Mucosa of rectum (tissue), 2 donors: ENCODE results near the gene MUC5B.
"Not testable (repeated sequence)": the region's sequence is repeated elsewhere in the genome, so short reads cannot be mapped to it uniquely, and the experiment has no call there.

Source experiments
- H3K27ac ChIP-seq, 2 donors: one replicate each; pipeline ENCODE4 v1.7.0; 2013; ENCODE audit warnings: inconsistent platforms in 2 of 2, low read depth in 2 of 2, low read length in 2 of 2
- H3K27me3 ChIP-seq, 2 donors: one replicate each; pipeline ENCODE4 v1.7.0; 2013; ENCODE audit warnings: low read length in 2 of 2; ENCODE audit not compliant: control insufficient read depth in 2 of 2, insufficient read depth in 2 of 2
- H3K36me3 ChIP-seq, 2 donors: one replicate each; pipeline ENCODE4 v1.7.0; 2013; ENCODE audit warnings: low read length in 2 of 2; ENCODE audit not compliant: control insufficient read depth in 2 of 2, insufficient read depth in 2 of 2
- H3K4me1 ChIP-seq, 2 donors: one replicate each; pipeline ENCODE4 v1.7.0; 2013; ENCODE audit warnings: low read length in 2 of 2, mild to moderate bottlenecking in 1 of 2; ENCODE audit not compliant: control insufficient read depth in 2 of 2, insufficient read depth in 2 of 2
- H3K4me3 ChIP-seq, 2 donors: one replicate each; pipeline ENCODE4 v1.7.0; 2013; ENCODE audit warnings: low read length in 2 of 2
- H3K9ac ChIP-seq, 2 donors: one replicate each; pipeline ENCODE4 v1.7.0; 2013; ENCODE audit warnings: low read length in 2 of 2, low read depth in 1 of 2, mild to moderate bottlenecking in 1 of 2
- H3K9me3 ChIP-seq, 2 donors: one replicate each; pipeline ENCODE4 v1.7.0; 2013; ENCODE audit warnings: low read length in 2 of 2; ENCODE audit not compliant: control insufficient read depth in 2 of 2
- donor health status: healthy.
- donor health status: Normal muscosa, but diverticular disease.

MUC5B gene

GRCh38 chr11:1178906-1179305 lies 44.0 kb upstream of the MUC5B start:
- Histone ChIP-seq H3K4me3 (no peak overlapping the region), H3K9me3 (no peaks in the 10 kb centered on the region), H3K4me1 (no peaks in the 10 kb centered on the region), H3K36me3 (no peaks in the 10 kb centered on the region), H3K27me3 (no peaks in the 10 kb centered on the region), H3K9ac (no peak overlapping the region), H3K27ac (no peak overlapping the region)

DNA sequence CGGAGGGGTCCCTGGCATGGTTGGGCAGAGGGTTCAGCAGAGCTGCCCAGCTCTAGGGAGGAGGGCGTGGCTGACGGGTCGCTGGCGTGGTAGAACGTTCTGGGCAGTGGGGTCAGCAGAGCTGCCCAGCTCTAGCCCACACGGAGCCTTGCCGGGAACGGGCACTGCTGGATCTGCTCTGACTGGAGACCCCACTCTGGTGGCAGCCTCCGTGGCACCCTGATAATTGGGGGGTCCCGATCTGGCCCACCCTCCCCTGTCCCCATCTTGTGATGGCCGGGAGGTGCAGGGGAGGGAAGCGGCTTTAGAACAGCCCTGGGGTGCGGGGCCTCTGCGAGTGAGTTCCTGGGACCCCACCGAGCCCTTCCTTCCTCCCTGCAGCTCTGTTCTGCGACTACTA lies 43.2 kb upstream of the MUC5B start:
- no peak overlapping the region for H3K4me3 ChIP-seq
- H3K27ac ChIP-seq, result no peak overlapping the region
- H3K36me3 ChIP-seq, result no peaks in the 10 kb centered on the region
- no peaks in the 10 kb centered on the region for H3K27me3 ChIP-seq
- H3K4me1 ChIP-seq, result no peaks in the 10 kb centered on the region
- no peak overlapping the region for H3K9ac ChIP-seq
- no peaks in the 10 kb centered on the region for H3K9me3 ChIP-seq

- Histone ChIP-seq H3K4me1 (no peaks in the 10 kb centered on the region), H3K27me3 (no peaks in the 10 kb centered on the region), H3K36me3 (no peaks in the 10 kb centered on the region), H3K9ac (no peak overlapping the region), H3K4me3 (no peak overlapping the region), H3K9me3 (no peaks in the 10 kb centered on the region), H3K27ac (no peak overlapping the region)
These were observed 42.7 kb upstream of the MUC5B start for GRCh38 chr11:1180171-1180570.

GRCh38 chr11:1180947-1181391 lies 41.9 kb upstream of the MUC5B start:
- Histone ChIP-seq H3K27me3 (no peaks in the 10 kb centered on the region), H3K4me3 (no peak overlapping the region), H3K27ac (no peak overlapping the region), H3K9ac (no peak overlapping the region), H3K4me1 (no peaks in the 10 kb centered on the region), H3K9me3 (no peaks in the 10 kb centered on the region), H3K36me3 (no peaks in the 10 kb centered on the region)

- Histone ChIP-seq H3K4me3 (no peak overlapping the region), H3K9me3 (no peaks in the 10 kb centered on the region), H3K4me1 (no peaks in the 10 kb centered on the region), H3K27me3 (no peaks in the 10 kb centered on the region), H3K36me3 (no peaks in the 10 kb centered on the region), H3K9ac (no peak overlapping the region), H3K27ac (no peak overlapping the region)
These were observed 41.4 kb upstream of the MUC5B start for GRCh38 chr11:1181420-1181819.

GRCh38 chr11:1181853-1182535 lies 40.9 kb upstream of the MUC5B start:
- Histone ChIP-seq H3K4me1 (no peaks in the 10 kb centered on the region), H3K27ac (no peak overlapping the region), H3K9me3 (no peaks in the 10 kb centered on the region), H3K36me3 (no peaks in the 10 kb centered on the region), H3K4me3 (no peak overlapping the region), H3K9ac (no peak overlapping the region), H3K27me3 (no peaks in the 10 kb centered on the region)

- H3K4me1 ChIP-seq, H3K27ac ChIP-seq, H3K36me3 ChIP-seq, H3K9me3 ChIP-seq, H3K9ac ChIP-seq, H3K27me3 ChIP-seq, H3K4me3 ChIP-seq: not testable (repeated sequence)
These were observed 38.7 kb upstream of the MUC5B start for GRCh38 chr11:1184139-1184538.

GRCh38 chr11:1188451-1189130 lies 34.3 kb upstream of the MUC5B start:
- H3K4me3 ChIP-seq, H3K36me3 ChIP-seq, H3K9me3 ChIP-seq, H3K9ac ChIP-seq, H3K27ac ChIP-seq, H3K27me3 ChIP-seq, H3K4me1 ChIP-seq: not testable (repeated sequence)

DNA sequence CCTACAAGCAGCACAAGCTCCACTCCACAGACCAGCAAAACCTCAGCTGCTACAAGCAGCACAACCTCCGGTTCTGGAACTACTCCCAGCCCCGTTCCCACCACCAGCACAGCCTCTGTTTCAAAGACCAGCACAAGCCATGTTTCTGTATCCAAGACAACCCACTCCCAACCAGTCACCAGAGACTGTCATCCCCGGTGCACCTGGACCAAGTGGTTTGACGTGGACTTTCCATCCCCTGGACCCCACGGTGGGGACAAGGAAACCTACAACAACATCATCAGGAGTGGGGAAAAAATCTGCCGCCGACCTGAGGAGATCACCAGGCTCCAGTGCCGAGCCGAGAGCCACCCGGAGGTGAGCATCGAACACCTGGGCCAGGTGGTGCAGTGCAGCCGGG lies 33.0 kb upstream of the MUC5B start:
- not testable (repeated sequence) for H3K9me3 ChIP-seq, H3K4me3 ChIP-seq, H3K9ac ChIP-seq, H3K27me3 ChIP-seq, H3K36me3 ChIP-seq, H3K4me1 ChIP-seq, H3K27ac ChIP-seq

DNA sequence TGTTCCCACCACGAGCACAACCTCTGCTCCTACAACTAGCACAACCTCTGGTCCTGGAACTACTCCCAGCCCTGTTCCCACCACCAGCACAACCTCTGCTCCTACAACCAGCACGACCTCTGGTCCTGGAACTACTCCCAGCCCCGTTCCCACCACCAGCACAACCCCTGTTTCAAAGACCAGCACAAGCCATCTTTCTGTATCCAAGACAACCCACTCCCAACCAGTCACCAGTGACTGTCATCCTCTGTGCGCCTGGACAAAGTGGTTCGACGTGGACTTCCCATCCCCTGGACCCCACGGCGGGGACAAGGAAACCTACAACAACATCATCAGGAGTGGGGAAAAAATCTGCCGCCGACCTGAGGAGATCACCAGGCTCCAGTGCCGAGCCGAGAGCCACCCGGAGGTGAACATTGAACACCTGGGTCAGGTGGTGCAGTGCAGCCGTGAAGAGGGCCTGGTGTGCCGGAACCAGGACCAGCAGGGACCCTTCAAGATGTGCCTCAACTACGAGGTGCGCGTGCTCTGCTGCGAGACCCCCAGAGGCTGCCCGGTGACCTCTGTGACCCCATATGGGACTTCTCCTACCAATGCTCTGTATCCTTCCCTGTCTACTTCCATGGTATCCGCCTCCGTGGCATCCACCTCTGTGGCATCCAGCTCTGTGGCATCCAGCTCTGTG lies 30.9 kb upstream of the MUC5B start:
- H3K9me3 ChIP-seq, H3K27me3 ChIP-seq, H3K36me3 ChIP-seq, H3K27ac ChIP-seq, H3K4me3 ChIP-seq, H3K9ac ChIP-seq, H3K4me1 ChIP-seq: not testable (repeated sequence)
